ENCODE results near the gene GNB2.

GNB2 gene

GRCh38 chr7:100681491-100682227, 8.1 kb downstream of the GNB2 start:
- DNase-seq, result no peak

GRCh38 chr7:100682228-100682741, 8.7 kb downstream of the GNB2 start:
- no peak for DNase-seq

GRCh38 chr7:100682991-100683658, 9.6 kb downstream of the GNB2 start:
- DNase-seq, result no peak

- no peak for DNase-seq
Measured at GRCh38 chr7:100683659-100684533, 10.4 kb downstream of the GNB2 start.

- DNase-seq, result no peak
Measured at GRCh38 chr7:100684534-100685042, 11.0 kb downstream of the GNB2 start.

- no peak for DNase-seq
Measured at GRCh38 chr7:100685049-100685605, 11.6 kb downstream of the GNB2 start.

- DNase-seq, result no peak
Measured at GRCh38 chr7:100685631-100686145, 12.1 kb downstream of the GNB2 start.

- no peak for DNase-seq
Measured at GRCh38 chr7:100686201-100686821, 12.8 kb downstream of the GNB2 start.

GRCh38 chr7:100686822-100687211, 13.3 kb downstream of the GNB2 start:
- DNase-seq, result no peak

GRCh38 chr7:100687261-100687660, 13.7 kb downstream of the GNB2 start:
- DNase-seq, result no peak

GRCh38 chr7:100687751-100688300, 14.3 kb downstream of the GNB2 start:
- DNase-seq, result no peak

GRCh38 chr7:100688326-100688860, 14.9 kb downstream of the GNB2 start:
- DNase-seq, result no peak

- no peak for DNase-seq
Measured at GRCh38 chr7:100689230-100690135, 15.9 kb downstream of the GNB2 start.

- DNase-seq, result peak; percentile 34 to 79 (median 75)
Measured at GRCh38 chr7:100691676-100692577, 18.4 kb downstream of the GNB2 start.

- no peak for DNase-seq
Measured at GRCh38 chr7:100692578-100692961, 19.0 kb downstream of the GNB2 start.

GRCh38 chr7:100693312-100694097, 20.0 kb downstream of the GNB2 start:
- peak in 2 of 3 experiments; percentile 58 to 60 for DNase-seq

GRCh38 chr7:100694098-100694745, 20.7 kb downstream of the GNB2 start, which contains the start of gene GIGYF1:
Gene GIGYF1 (minus strand): TSS chr7:100694250. CDS start chr7:100688238, 6,012 bp downstream.
- peak; percentile 81 to 86 (median 83) for DNase-seq

GRCh38 chr7:100696123-100696521, 22.6 kb downstream of the GNB2 start:
- DNase-seq, result no peak

All from NCI-H1417 (cell line).